ENCODE results near the gene ETFA.

GRCh38 chr15:76311100-76311953 lies at the start of gene ETFA:
- TF ChIP-seq CTCF (IDR thresholded peaks at IDR 0.05) (no peak), POLR2A (IDR thresholded peaks at IDR 0.05) (peak; percentile 74 to 98)
